ENCODE measurements around the gene TRIM31.

TRIM31 gene

GRCh38 chr6:30075094-30075789, 37.6 kb downstream of the TRIM31 start, which contains the start of gene RNF39:
Gene RNF39, minus strand, starts transcription at chr6:30075769. Its CDS starts 184 bp downstream, at chr6:30075585.
- DNase-seq, result no peak

DNA sequence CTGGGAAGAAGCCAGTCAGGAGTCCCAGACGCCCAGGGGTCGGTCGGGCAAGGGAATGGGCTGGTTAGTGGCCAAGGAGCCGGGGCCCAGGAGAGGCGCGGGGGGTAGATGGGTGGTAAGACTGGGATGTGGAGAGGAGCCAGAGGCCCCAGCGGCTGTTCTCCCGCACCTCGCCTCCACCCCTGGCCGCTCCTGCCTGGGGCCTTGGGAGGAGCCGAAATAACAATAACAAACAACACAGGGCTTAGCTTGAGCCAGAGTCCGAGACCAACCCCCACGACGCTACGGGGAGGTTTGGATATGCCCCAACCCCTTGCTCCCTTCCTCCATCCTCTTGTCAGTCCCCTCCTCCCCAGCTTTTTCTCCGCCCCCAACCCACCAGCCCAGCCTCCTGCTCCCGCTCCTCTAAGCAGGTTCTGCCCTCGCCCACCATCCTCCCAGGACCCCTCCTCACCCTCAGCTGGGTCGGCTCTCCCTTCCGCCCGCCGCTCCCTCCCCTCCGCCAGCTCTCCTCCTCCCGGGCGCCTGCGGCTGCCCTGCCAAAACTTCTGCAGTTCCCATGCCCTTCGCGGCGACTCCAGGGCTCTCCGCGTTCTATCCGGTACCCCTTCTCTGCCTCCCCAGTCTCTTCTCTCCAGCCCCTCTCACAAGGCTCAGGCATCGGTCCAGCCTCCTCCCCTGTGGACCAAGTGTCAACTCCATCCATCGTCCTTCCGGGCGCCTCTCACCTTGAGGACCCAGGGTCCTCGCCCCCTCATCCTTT, 38.4 kb downstream of the TRIM31 start:
- no peak for DNase-seq

GRCh38 chr6:30073489-30074235, 39.2 kb downstream of the TRIM31 start:
- DNase-seq, result peak; percentile 10

GRCh38 chr6:30071858-30072257, 41.0 kb downstream of the TRIM31 start:
- DNase-seq, result no peak

- DNase-seq, result no peak
Observed at GRCh38 chr6:30071081-30071818, 41.6 kb downstream of the TRIM31 start.

DNA sequence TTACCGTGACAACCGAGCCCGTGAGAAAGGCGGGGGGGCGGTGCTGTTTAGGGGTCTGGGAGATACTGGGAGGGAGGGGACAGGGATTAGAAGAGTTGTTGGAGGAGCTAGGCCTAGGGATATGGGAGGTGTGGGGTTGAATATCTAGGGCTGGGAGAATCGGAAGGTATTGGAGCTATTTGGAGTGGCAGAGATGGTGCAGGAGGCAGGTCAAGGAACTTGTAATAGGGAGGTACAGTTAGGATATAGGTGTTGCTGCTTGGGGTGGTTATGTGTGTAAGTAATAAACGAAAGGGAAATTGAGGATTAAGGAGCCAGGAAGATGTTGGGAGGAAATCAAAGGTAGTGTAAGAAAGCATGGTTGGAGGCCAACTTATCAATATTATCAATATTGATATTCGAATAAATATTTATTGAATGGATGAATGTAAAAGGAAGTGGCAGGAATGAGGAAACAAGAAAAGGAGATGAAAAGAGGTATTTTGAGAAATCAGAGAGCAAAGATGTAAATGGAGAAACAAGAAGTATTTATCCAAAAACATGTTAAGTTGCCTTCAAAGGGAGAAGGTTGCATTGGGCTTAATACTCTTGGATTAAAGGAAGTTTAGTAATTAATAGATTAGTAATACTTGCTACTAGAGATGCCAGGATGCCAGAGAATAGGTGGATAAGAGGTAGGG, 45.3 kb downstream of the TRIM31 start:
- no peak for DNase-seq

DNA sequence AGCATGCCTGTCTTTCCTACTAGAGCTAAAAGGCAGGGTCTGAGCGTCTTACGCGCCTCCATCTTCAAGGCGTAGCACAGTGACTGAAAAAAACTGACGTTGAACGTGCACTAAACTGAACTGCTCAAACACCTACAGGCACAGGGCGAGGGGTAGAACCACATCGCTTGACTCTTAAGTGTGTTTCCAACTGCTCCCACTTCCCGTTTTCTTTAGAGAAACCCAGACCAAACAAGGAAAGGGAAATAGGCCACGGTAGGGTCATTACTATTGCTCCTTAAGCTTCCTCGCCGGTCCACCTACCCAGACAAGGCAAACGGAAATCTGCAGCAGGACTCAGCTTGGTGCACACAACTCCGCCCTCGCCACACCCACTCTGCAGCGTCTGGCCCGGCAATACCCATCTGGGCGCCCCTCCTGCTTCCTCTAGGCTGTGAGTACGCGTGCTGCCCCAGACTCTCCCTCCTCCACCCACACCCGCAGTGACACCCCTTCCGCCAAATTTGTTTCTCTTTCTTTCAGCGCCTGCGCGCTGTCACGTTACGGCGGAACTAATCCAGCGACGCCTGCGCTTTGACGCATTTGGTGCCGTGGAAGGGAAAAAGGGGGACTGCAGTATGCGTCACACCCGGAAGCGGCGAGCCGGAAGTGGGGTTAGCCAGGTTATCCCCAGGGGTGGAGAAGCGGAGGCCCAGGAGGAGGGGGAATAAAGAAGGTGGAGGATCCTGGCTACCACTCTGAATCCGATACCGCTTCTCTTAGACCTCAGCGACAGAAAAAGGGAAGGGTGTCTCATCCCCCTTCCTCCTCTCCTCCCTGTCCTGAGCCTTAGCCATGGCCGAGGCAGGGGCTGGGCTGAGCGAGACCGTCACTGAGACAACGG, 46.1 kb downstream of the TRIM31 start, which contains the start of gene PPP1R11:
Gene PPP1R11, plus strand, starts transcription at position 622 of the 883 bp plus-strand sequence. Its CDS starts 213 bp downstream, at position 835.
- DNase-seq, result peak; percentile 98

- no peak for DNase-seq
Observed at GRCh38 chr6:30066082-30066481, 46.8 kb downstream of the TRIM31 start.

GRCh38 chr6:30063315-30063714, 49.6 kb downstream of the TRIM31 start:
- DNase-seq, result no peak

- DNase-seq, result no peak
Observed at GRCh38 chr6:30062471-30063178, 50.3 kb downstream of the TRIM31 start.

- DNase-seq, result no peak
Observed at GRCh38 chr6:30061858-30062458, 50.9 kb downstream of the TRIM31 start.

- peak; percentile 95 for DNase-seq
Observed at GRCh38 chr6:30061092-30061857, 51.6 kb downstream of the TRIM31 start, which contains the start of gene POLR1H. Gene POLR1H, plus strand, starts transcription at chr6:30061265. Its CDS starts 260 bp downstream, at chr6:30061525.

GRCh38 chr6:30060606-30061091, 52.2 kb downstream of the TRIM31 start:
- peak; percentile 34 for DNase-seq

GRCh38 chr6:30055513-30055912, 57.4 kb downstream of the TRIM31 start:
- DNase-seq, result no peak

- DNase-seq, result no peak
Observed at GRCh38 chr6:30053682-30054081, 59.2 kb downstream of the TRIM31 start.

All from NCI-H146 (cell line).